Activated CD8-positive, alpha-beta memory T cell treated with anti-CD3 and anti-CD28 coated beads, Interleukin-2, amount 50 U/mL, for 24 hours (primary cell): ENCODE data around the gene FRRS1.

Source experiments
- DNase-seq: peaks from one replicate; pipeline ENCODE4 v3.0.0-alpha.2; 2020; ENCODE audit errors: extremely low read depth

The FRRS1 gene

GRCh38 chr1:99731384-99731783, 35.1 kb downstream of the FRRS1 start:
- no peak for DNase-seq

- no peak for DNase-seq
These were observed 37.8 kb downstream of the FRRS1 start for GRCh38 chr1:99728494-99729235.

- no peak for DNase-seq
These were observed 38.8 kb downstream of the FRRS1 start for GRCh38 chr1:99727575-99728185.

DNA sequence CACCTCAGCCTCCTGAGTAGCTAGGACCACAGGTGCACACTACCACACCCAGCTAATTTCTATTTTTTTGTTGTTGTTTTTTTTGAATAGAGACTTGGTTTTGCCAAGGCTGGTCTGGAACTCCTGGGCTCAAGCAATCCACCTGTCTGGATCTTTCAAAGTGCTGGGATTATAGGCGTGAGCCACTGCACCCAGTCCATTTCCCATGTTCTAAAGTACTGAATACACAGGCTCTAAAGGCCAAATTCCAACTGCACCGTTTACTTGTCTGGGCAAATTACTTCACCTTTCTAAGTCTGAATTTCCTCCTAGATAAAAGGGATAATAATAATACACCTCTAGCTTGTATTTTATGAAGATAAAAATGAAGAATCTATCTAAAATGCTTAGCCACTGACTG, 39.6 kb downstream of the FRRS1 start:
- DNase-seq = no peak

GRCh38 chr1:99726407-99726806, 40.0 kb downstream of the FRRS1 start:
- DNase-seq = no peak

- DNase-seq = no peak
These were observed 40.4 kb downstream of the FRRS1 start for GRCh38 chr1:99725996-99726395.

DNA sequence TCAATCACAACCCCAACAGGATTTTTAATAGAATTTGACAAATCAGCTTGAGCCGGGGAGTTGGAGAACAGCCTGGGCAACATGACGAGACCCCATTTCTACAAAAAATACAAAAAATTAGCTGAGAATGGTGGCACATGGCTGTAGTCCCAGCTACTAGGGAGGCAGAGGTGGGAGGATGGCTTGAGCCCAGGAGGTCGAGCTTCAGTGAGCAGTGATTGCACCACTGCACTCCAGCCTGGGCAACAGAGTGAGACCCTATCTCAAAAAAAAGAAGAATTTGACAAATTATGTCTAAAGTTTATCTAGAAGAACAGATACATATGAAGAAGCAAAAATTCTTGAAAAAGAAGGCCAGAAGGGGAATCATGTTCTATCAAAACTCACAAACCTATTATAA, 43.2 kb downstream of the FRRS1 start:
- no peak for DNase-seq

GRCh38 chr1:99717005-99717404, 49.4 kb downstream of the FRRS1 start:
- DNase-seq = no peak

DNA sequence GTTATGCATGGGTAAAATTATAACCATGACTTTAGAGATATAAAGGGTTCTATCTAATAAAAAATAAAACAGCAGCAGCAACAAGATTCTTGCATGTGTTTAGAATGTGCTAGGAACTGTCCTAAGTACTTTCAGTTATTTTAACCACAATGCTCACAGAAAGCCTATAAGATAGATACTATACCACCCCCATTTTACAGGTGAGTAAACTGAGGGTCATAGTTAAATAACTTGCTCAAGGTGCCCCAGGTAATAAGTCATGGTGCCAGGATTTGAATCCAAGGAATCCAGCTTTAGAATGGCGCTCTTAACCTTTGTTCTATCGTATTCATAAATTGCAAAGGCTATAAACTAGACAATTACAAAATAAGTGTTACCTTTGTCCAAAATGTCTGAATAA, 53.4 kb downstream of the FRRS1 start:
- no peak for DNase-seq

DNA sequence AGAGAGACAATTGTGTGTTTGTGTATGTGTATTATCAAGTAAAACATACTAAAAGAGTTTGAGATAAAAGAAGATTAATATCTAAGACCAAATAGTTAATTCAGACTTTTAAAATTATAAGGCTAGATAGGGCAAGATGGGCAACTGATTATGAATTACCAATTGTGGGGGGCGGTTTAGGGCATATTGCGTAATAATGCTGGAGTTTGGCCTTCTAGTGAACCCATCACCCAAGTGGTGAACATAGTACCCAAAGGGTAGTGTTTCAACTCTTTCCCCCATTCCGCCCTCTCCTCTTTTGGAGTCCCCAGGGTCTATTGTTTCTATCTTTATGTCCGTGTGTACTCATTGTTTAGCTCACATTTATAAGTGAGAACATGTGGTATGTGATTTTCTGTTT, 55.4 kb downstream of the FRRS1 start:
- DNase-seq = no peak

DNA sequence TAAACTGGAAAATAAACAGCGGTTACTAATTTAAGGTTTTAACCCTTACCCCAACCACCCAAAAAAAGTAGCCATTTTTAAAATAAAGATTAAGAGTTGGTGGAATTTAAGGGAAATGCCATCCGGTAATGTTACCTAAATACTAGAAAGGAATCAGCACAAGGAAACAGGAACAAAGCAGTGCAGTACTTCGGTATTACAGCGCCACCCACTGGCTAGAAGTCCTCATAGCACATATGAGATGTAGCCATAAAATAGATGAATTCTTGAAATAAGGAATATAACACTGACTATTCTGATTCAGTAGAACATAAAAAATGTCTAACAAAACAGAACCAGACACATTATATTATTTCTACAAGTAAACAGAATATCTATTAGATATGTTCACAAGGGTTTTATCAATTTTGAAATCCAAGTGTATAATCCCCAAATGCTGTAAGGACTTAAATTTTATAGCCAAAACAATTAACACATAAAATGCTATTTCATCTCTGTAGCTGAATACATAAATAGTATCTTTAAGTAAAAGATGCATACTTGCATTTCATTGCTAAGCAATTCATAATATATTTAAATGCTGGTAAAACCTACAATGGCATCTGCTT, 58.8 kb downstream of the FRRS1 start:
- peak; percentile 12 for DNase-seq

GRCh38 chr1:99705385-99705784, 61.0 kb downstream of the FRRS1 start:
- DNase-seq = no peak

- no peak for DNase-seq
These were observed 62.0 kb downstream of the FRRS1 start for GRCh38 chr1:99704356-99704816.

DNA sequence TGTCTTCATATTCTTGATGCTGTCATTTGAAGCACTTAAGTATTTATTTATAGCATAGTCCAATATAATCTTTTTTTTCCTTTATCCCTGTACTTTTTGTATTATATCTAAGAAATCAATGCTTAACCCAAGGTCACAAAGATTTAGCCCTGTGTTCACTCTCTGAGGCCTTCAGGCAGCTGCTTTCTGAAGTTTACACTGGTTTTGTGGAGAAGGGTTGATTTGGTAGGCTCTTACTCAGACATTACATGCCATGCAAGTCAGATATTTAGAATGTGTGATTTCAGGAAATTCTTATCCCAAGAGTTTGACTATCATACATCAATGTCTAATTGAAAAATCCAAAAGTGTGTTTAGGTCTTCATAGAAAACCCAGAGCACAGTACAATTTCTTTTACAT, 64.2 kb downstream of the FRRS1 start:
- DNase-seq = no peak

- DNase-seq = no peak
These were observed 66.4 kb downstream of the FRRS1 start for GRCh38 chr1:99700020-99700419.

DNA sequence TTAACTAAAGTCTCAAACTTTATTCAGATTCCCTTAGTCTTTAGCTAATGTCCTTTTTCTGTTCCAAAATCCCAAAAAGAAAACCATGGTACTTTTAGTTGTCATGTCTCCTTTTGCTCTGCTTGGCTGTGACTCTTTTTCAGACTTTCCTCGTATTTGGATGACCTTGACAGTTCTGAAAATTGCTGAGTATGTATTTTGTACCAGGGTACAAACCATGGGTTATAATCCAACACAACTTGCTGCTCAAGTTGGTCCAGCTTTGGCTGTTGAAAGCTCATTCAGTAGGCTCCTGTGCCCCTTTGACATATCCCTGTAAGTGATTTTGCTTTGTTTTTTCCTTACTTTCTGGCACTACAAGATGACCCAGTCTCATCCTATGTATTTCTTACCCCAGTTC, 68.9 kb downstream of the FRRS1 start:
- DNase-seq = no peak

- no peak for DNase-seq
These were observed 69.8 kb downstream of the FRRS1 start for GRCh38 chr1:99696616-99697015.

DNA sequence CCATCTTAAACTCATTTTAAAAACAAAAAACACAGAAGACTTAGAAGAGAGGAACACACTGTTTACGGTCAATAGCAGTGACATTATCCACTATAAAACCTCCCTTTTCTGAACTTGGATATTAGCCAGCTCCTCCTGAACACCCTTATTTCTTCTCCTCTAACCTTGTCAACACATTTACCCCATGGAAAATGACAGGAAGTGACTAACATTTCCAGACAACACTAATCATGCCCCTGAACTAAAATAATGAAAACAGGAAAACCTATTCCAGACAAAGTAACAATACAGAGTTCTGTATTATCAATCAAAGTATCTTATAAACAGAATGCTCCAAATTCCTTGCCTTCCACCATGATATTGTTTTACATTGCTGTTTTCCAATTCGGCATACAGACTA, 75.3 kb downstream of the FRRS1 start:
- DNase-seq = no peak

DNA sequence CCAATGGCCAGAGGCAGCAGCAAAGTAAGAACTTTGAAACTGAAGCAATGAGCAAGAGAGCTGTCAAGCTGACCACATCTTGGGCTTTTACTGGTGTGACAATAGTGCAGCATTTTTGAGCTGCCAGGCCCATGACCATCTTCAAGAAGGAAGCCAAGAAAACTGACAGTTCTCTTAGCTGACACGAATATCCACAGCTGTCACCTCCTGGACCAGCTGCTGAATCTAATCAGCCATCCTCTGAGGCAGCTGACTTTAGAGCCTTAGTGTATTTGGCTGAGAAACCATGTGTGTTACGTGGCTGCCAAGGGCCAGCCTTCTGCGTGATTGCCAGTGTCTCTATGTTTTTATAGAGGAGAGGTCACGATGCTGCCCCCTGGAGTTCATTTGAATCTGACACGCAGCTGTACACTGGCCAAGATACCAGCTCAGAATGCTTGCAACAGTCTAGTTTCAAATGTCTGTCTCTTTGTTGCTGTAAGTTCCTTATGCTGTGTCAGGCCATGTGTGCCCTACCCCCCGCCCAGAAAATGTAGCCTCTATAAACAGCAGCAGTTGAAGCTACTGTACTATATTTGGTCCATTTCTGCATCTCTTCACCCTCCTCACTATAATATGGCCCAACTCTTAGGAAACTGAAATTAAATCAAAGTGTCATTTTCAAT, 80.8 kb downstream of the FRRS1 start:
- no peak for DNase-seq

DNA sequence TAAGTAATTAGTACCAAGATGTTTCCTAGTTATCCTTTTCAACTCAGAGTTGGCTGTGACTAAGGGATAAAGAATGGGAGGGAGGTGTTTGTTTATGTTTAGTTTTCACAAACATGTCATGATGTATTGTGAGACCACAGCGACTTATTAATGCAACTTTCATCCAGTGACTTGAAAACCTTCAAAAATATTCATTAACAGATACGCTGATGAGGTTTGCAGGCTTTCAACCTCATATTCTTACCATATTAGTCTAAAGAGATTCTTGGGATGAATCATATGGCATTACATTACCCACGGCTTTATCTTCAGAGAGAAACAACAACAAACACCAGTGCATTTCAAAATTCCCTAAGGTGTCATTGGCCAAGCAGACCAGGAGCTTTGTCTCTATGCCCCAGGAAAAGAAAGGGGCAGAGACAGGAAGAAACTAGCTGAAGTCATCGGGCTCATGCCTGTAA, 84.1 kb downstream of the FRRS1 start:
- no peak for DNase-seq

- no peak for DNase-seq
These were observed 84.9 kb downstream of the FRRS1 start for GRCh38 chr1:99681583-99681982.

DNA sequence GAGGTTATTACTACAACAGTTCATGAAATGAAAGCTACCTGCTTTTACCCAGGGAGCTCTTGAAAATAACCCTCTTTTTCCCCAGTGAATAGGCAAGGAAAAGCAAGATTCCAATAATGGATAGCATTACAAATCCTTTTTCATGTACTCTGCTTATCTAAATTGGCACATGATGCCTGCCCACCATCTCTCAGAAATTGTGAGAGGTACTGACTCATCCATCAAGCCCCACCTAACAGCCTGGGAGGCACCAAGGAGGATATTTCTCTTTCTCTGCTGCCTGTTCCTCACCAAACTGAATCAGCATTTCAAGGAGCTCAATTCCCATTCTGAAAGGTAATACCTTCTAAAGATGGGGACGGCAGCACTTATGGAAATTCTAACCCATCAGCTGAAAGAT, 86.2 kb downstream of the FRRS1 start:
- no peak for DNase-seq

DNA sequence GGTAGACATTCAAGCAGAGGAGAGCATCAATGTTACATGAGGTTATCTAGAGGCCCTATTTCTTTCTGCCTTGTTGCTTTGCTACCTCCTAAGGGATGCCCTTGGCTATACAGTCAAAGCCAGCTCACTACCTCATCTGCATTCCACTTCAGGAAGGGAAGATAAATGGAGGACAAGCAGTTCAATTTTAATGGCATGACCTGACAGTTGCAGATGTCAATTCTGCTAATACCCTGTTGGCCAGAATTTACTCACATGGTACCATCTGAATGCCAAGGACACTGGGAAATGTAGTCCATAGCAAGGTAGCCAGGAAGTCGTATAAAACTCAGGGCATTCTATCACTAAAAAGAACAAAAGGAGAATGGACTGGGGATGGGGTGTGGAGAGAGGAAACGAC, 89.0 kb downstream of the FRRS1 start:
- no peak for DNase-seq
